GM12875 (cell line): Measurements from ENCODE around the gene PKIG.

ENCODE experiments used
- H3K4me3 ChIP-seq: one replicate; pipeline ENCODE4 v1.5.1; 2011; ENCODE audit warnings: low read depth, low read length, control low read depth
- TF ChIP-seq, protein P1 (sequence below): IDR thresholded peaks from 2 replicates; pipeline ENCODE4 v1.5.1; 2011; ENCODE audit warnings: low read depth, mild to moderate bottlenecking, control low read depth, inconsistent platforms, low read length, moderate library complexity, borderline replicate concordance; ENCODE audit not compliant: insufficient read depth

Gene PKIG

DNA sequence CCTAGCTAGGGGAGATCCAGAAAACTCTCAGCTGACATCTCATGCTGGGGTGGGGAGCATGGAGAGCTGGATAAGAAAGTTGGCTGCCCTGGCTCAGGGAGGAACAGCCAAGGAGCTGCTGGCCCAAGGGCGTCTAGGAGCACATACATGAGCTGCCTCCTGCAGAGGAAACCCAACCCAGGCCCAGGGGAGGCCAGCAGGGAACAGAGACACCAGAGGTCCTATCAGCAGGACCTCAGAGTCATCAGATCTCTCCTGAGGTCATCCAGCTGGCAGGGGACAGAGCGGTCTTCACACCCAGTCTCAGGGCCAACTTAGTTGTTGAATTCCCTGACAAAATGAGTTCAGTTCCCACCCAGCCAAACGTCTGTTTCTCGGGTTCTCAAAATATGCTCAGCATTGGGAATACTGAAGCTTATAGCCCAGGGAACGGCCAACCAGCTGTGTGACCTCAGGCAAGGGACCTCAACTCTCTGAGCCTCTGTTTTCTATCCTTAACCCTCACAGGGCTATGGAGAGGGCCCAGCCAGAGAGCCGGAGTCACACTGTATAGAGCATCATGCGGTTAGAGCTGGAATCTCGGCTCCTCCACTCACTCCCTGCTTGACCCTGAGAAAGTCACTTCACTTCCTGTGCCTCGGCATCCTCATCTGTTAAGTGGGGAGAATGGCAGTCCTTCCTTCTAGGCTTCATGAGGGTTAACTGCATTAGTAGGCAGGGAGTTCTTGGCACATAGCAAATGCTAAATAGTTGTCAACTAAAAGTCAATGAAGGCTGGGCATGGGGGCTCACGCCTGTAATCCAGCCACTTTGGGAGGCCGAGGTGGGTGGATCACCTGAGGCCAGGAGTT lies 55.4 kb downstream of the PKIG start:
- H3K4me3 ChIP-seq = no peak overlapping the region
- TF ChIP-seq, protein P1, sequence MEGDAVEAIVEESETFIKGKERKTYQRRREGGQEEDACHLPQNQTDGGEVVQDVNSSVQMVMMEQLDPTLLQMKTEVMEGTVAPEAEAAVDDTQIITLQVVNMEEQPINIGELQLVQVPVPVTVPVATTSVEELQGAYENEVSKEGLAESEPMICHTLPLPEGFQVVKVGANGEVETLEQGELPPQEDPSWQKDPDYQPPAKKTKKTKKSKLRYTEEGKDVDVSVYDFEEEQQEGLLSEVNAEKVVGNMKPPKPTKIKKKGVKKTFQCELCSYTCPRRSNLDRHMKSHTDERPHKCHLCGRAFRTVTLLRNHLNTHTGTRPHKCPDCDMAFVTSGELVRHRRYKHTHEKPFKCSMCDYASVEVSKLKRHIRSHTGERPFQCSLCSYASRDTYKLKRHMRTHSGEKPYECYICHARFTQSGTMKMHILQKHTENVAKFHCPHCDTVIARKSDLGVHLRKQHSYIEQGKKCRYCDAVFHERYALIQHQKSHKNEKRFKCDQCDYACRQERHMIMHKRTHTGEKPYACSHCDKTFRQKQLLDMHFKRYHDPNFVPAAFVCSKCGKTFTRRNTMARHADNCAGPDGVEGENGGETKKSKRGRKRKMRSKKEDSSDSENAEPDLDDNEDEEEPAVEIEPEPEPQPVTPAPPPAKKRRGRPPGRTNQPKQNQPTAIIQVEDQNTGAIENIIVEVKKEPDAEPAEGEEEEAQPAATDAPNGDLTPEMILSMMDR = no peak

DNA sequence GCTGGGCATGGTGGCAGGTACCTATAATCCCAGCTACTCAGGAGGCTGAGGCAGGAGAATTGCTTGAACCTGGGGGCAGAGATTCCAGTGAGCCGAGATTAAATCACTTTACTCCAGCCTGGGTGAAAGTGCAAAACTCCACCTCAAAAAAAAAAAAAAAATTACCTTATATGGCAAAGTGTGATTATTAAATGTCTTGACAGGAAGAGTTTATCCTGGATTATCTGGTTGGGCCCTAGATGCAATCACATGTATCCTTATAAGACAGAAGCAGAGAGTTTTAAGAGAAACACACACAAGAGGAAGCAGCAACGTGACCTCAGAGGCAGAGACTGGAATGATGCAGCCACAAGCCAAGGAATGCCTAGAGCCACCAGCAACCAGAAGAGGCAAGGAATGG lies 58.1 kb downstream of the PKIG start:
- TF ChIP-seq, protein P1 = no peak
- no peak overlapping the region for H3K4me3 ChIP-seq

DNA sequence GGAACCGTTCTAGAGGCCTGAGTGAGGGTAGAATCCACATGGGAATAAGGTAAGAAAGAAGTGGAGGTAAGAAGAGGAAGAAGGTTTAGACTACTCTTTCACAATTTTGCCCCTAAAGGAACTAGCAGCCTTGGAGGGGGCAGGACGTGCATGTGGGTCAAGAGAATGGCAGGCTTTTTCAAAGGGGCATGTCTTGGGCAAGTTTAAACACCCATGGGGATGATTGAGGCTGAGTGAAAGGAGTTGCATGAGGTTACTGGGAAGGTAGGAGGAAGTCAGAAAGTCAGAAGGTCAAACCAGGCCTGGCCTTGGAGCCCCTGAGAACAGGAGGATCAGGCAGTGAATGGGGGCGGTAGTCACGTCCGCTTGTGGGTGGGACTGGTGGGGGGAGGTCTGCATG lies 58.9 kb downstream of the PKIG start:
- TF ChIP-seq, protein P1 = no peak
- no peak overlapping the region for H3K4me3 ChIP-seq

DNA sequence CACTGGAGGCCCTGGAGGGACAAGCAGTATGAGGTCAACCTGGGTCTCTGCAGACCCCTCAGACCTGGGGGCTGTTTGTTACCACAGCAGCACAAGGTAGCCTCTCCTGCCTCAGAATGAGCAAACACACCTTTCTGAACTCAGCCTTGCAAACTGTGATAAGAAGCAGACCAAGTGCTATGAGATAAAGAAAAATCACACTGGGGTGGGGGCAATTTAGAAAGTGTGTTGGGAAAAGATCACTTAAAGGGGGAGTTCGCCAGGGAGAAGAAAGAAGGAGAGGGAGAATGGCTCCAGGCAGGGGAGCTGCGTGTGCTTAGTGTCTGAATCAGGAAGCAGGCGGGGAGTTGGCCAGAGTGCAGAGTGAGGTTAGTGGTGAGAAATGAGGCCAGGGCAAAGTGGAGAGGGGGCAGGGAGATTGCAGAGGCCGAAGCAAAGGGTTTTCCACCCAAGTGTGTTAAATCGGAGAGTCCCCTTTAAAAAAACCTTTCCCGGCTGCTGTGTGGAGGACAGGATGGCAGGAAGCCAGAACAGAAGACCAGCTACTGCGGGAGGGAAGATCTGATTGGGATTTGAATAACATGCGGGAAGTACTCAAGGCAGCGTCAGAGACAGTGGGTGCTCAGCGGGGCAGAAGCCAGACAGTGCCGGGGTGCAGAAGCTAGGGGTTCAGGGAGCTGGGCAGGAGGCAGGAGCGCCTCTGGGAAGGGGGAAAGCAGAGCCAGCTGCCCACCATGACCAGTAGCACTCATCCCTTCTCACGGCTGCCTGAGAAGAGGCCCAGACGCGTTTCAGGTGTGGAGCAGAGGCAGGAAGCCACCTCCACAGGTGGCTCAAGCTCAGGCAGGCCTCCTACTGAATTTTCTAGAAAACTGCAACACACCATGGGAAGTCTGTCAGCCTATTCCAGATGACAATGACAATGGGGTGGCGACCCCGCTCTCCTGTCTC lies 60.1 kb downstream of the PKIG start:
- TF ChIP-seq, protein P1 = peak; percentile 37; the same call in 1 of the 2 replicates
- no peak overlapping the region for H3K4me3 ChIP-seq

DNA sequence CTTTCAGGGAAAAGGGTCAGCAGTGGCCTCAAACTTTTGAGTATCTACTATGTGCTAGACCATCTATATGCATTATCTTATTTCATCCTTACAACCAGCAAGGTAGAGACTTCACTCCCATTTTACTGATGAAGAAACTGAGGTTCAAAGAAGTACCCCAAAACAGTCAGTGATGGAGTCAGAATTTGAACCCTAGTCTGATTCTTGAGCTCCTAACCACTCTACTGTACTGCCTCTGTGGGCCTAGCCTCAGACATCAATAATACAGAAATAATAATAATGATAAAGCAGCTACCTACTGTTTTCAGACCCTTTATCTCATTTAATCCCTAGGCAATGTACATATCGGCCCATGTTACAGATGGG lies 60.8 kb downstream of the PKIG start:
- H3K4me3 ChIP-seq = no peak overlapping the region
- TF ChIP-seq, protein P1 = no peak

DNA sequence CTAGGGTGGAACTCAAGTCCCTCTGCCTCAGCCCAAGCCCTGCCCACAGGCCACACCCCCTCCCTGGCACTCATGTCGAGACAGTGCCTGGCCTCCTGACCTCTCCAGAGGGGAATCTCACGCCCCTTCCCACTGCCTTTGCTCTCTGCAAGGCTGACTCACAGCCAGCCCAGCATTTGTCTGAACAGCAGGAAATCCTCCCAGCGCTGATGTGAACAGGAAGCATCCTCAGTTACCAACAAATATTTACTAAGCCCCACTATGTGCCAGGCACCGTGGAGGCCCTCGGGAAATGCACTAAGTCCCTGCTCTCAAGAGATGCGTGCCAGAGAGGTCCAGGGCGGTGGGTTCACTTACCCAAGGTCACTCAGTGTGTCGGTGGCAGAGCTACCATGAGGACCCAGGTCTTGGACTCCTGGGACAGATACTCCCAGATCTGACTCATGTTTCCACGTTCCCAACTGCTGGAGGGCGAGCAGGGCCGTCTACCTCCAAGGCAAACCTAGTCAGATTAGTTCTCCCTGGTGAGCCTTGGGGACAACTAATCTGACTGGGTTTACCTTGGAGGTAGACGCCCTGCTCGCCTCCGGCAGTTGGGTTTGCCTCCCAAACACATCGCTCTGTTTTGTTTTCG lies 61.3 kb downstream of the PKIG start:
- TF ChIP-seq, protein P1 = no peak
- H3K4me3 ChIP-seq = no peak overlapping the region
